GM18505 (cell line): ENCODE measurements around the gene MTCL1.

Experiments used
- ATAC-seq: cut with Tn5 transposase; IDR thresholded peaks from one replicate; pipeline ENCODE4 v1.9.1; 2021; ENCODE audit not compliant: unreplicated experiment
- POLR2A ChIP-seq: IDR thresholded peaks from 4 replicates; pipeline ENCODE4 v1.6.1; 2011; ENCODE audit warnings: borderline replicate concordance; ENCODE audit not compliant: insufficient read depth, insufficient read length; ENCODE audit errors: extremely low read depth

Gene MTCL1

DNA sequence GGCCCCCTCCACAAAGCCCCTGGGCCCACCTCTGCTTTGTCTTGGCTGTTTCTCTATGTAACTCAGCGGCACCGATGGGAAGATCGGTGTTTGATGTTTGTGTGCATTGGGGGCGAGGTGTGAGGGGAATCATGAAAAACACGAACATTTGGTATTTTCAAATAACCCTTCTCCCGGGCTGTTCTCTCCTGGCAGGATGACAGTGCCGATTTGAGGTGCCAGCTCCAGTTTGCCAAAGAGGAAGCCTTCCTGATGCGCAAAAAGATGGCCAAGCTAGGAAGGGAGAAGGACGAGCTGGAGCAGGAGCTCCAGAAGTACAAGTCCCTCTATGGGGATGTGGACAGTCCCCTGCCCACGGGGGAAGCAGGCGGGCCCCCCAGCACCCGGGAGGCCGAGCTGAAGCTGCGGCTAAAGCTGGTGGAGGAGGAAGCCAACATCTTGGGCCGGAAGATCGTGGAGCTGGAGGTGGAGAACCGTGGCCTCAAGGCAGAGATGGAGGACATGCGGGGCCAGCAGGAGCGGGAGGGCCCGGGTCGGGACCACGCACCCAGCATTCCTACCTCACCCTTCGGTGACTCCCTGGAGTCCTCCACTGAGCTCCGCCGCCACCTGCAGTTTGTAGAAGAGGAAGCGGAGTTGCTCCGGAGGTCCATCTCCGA lies 78.1 kb downstream of the MTCL1 start:
- no peak for TF ChIP-seq POLR2A
- ATAC-seq, result no peak

DNA sequence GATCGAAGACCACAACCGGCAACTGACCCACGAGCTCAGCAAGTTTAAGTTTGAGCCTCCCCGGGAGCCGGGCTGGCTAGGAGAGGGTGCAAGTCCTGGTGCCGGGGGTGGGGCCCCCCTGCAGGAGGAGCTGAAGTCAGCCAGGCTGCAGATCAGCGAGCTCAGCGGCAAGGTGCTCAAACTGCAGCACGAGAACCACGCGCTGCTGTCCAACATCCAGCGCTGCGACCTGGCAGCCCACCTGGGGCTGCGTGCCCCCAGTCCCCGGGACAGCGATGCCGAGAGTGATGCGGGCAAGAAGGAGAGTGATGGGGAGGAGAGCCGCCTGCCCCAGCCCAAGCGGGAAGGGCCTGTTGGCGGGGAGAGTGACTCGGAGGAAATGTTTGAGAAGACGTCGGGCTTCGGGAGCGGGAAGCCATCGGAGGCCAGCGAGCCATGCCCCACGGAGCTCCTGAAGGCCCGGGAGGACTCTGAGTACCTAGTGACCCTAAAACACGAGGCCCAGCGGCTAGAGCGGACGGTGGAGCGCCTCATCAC lies 78.7 kb downstream of the MTCL1 start:
- ATAC-seq, result no peak
- TF ChIP-seq POLR2A, result no peak

- ATAC-seq, result no peak
These were observed 79.9 kb downstream of the MTCL1 start for GRCh38 chr18:8785261-8785660.

GRCh38 chr18:8785855-8786482 lies 80.6 kb downstream of the MTCL1 start:
- no peak for TF ChIP-seq POLR2A
- ATAC-seq, result no peak

More at GRCh38 chr18:8785261-8785660, 79.9 kb downstream of the MTCL1 start:
- no peak for TF ChIP-seq POLR2A

GRCh38 chr18:8786483-8787370 lies 81.4 kb downstream of the MTCL1 start:
- no peak for TF ChIP-seq POLR2A
- ATAC-seq, result no peak

GRCh38 chr18:8787371-8787670 lies 82.0 kb downstream of the MTCL1 start:
- ATAC-seq, result no peak
- TF ChIP-seq POLR2A, result no peak

GRCh38 chr18:8787794-8788193 lies 82.4 kb downstream of the MTCL1 start:
- no peak for TF ChIP-seq POLR2A
- ATAC-seq, result no peak

GRCh38 chr18:8788503-8789429 lies 83.4 kb downstream of the MTCL1 start:
- no peak for TF ChIP-seq POLR2A
- no peak for ATAC-seq

- ATAC-seq, result no peak
- TF ChIP-seq POLR2A, result no peak
These were observed 85.9 kb downstream of the MTCL1 start for GRCh38 chr18:8791171-8791651.

DNA sequence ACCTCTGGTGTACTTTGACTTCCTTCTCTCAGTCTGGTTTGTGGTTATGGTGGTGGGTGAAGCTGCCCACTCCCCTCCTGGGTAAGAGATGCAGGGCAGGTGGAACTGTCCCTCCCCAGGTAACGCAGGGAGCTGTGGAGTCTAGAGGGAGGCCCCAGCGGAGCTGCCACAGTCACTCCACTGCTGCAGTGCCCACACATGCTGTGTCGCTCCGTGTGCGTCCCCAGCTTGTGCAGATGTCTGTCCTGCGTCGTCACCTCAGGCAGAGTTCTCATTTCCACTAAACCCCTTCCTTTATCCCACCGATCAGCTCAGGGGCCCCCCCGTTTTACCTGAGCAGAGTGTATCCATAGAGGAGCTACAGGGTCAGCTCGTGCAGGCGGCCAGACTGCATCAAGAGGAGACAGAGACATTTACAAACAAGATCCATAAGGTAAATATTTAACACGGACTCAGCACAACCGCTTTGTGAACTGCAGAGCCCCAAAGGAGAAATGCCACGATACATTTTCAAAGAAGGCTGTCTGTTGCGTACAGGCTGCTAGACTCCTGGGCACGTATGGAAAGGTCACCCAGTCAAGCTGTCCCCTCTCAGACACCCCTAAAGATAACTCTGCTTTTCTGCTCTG lies 87.4 kb downstream of the MTCL1 start:
- ATAC-seq, result no peak

GRCh38 chr18:8793445-8794155 lies 88.2 kb downstream of the MTCL1 start:
- TF ChIP-seq POLR2A, result no peak
- no peak for ATAC-seq

More for the DNA sequence above, 87.4 kb downstream of the MTCL1 start:
- no peak for TF ChIP-seq POLR2A
